Fibroblast of villous mesenchyme (primary cell): Measurements from ENCODE around the gene DNAJB12. TPM values are rescaled to one million over a fixed set of nuclear protein-coding genes. Genes with fewer than 3 reads are reported as not detected.
A peak's percentile ranks its signal among the peaks of the same experiment; 100 is the strongest.
"Not testable (repeated sequence)": the region's sequence is repeated elsewhere in the genome, so short reads cannot be mapped to it uniquely, and the experiment has no call there.

ENCODE experiments used
- DNase-seq: peaks from one replicate; pipeline ENCODE4 v3.0.0-alpha.2; 2010; ENCODE audit warnings: low read depth
- H3K4me3 ChIP-seq: 2 replicates; pipeline ENCODE4 v1.5.1; 2011; ENCODE audit warnings: low read depth, mild to moderate bottlenecking, low read length
- CTCF ChIP-seq: IDR thresholded peaks from 2 replicates; pipeline ENCODE4 v1.5.1; 2012; ENCODE audit warnings: low read depth, mild to moderate bottlenecking, low read length; ENCODE audit not compliant: insufficient read depth
- total RNA-seq: library from RNA; depleted of rRNA; stranded (reverse); fragments of >200 nt; gene quantifications from 2 replicates; pipeline ENCODE4 v1.2.3, GENCODE V29; 2012

DNAJB12 gene
- total RNA-seq, 1 donor, result 32.8 TPM

GRCh38 chr10:72355214-72355555 lies 466 bp upstream of the DNAJB12 start:
- H3K4me3 ChIP-seq, result peak overlapping the region; percentile 98
- DNase-seq, result no peak
- no peak for TF ChIP-seq CTCF

GRCh38 chr10:72353965-72354355 lies 759 bp downstream of the DNAJB12 start:
- no peak for TF ChIP-seq CTCF
- H3K4me3 ChIP-seq, result peak overlapping the region; percentile 98
- DNase-seq, result peak; percentile 53

- peak; percentile 53 for DNase-seq
- TF ChIP-seq CTCF, result no peak
- peak overlapping the region; percentile 98 for H3K4me3 ChIP-seq
Measured at GRCh38 chr10:72353028-72353964, 1.4 kb downstream of the DNAJB12 start.

- no peak for TF ChIP-seq CTCF
- no peak overlapping the region for H3K4me3 ChIP-seq
- no peak for DNase-seq
Measured at GRCh38 chr10:72351479-72351878, 3.2 kb downstream of the DNAJB12 start.

- H3K4me3 ChIP-seq, result no peak overlapping the region
- no peak for DNase-seq
- no peak for TF ChIP-seq CTCF
Measured at GRCh38 chr10:72349438-72349837, 5.3 kb downstream of the DNAJB12 start.

- DNase-seq, result no peak
- no peak for TF ChIP-seq CTCF
- no peak overlapping the region for H3K4me3 ChIP-seq
Measured at GRCh38 chr10:72348282-72348681, 6.4 kb downstream of the DNAJB12 start.

GRCh38 chr10:72346117-72346516 lies 8.6 kb downstream of the DNAJB12 start:
- not testable (repeated sequence) for DNase-seq, H3K4me3 ChIP-seq
